K562 (cell line): ENCODE results near the gene CROT. TPM values are rescaled to one million over a fixed set of nuclear protein-coding genes. Genes with fewer than 3 reads are reported as not detected.

Experiments
- ATAC-seq: fragments of 200-7000 bp; cut with Tn5 transposase; 3 replicates; pipeline ENCODE4 v1.9.1; 2020; ENCODE audit warnings: moderate library complexity
- BruUV-seq: library from RNA; stranded (reverse); fragments of 400-500 nt; replicated peaks from 2 replicates; lab custom pipeline; 2021; lab: Mats Ljungman, UMichigan
- CTCF ChIA-PET: fragments of 300-600 bp; formaldehyde crosslinking; extraction: SDS; loops from one replicate; lab custom pipeline; 2021; ENCODE audit warnings: low intra/inter-chr PET ratio; lab: Yijun Ruan, JAX
- POLR2A ChIA-PET: fragments of 300-600, 350-650 bp; sonication (Branson Sonifier 250); formaldehyde crosslinking; extraction: SDS; loops from one replicate; lab custom pipeline; 2021; ENCODE audit warnings: antibody characterized with exemption, inconsistent platforms; lab: Yijun Ruan, JAX
- DNase-seq, 4 experiments: peaks; one replicate each; pipeline versions ENCODE4 v3.0.0 to v3.0.0-alpha.2; 2011 to 2018; ENCODE audit warnings: low spot score in 3 of 4, mixed read lengths in 3 of 4; ENCODE audit errors: extremely low read depth in 1 of 4
- FAIRE-seq: peaks from 2 replicates; lab custom pipeline; 2011; peaks lifted over from hg19 to GRCh38; lab: Jason Lieb, UNC
- H2AFZ ChIP-seq: 2 replicates; pipeline ENCODE4 v1.6.0; 2011; ENCODE audit warnings: low read depth, low read length, control low read depth, inconsistent platforms
- H3K27ac ChIP-seq: fragments of 200-600 bp; 3 replicates; pipeline ENCODE4 v1.8.0; 2011; ENCODE audit warnings: low read depth, mild to moderate bottlenecking, control low read depth, inconsistent platforms, low read length, moderate library complexity, mixed read lengths; ENCODE audit errors: extremely low read depth
- H3K27me3 ChIP-seq, 2 experiments: fragments of 300-600 bp in 1 of 2; 2 replicates in 1 of 2; 3 replicates in 1 of 2; pipeline versions ENCODE4 v1.6.0 to v1.8.0; 2011; ENCODE audit warnings: inconsistent platforms in 2 of 2, low read length in 2 of 2, mild to moderate bottlenecking in 1 of 2, mixed read lengths in 1 of 2, moderate library complexity in 1 of 2; ENCODE audit not compliant: control insufficient read depth in 2 of 2, insufficient read depth in 2 of 2
- H3K36me3 ChIP-seq: fragments of 300-600 bp; 3 replicates; pipeline ENCODE4 v1.8.0; 2011; ENCODE audit warnings: mild to moderate bottlenecking, low read length, inconsistent platforms; ENCODE audit not compliant: control insufficient read depth, insufficient read depth
- H3K4me1 ChIP-seq, 2 experiments: fragments of 200-600 bp in 1 of 2; replicated peaks in 1 of 2; 2 replicates in 1 of 2; 3 replicates in 1 of 2; pipeline versions ENCODE4 v1.5.1 to v1.8.0; 2011; ENCODE audit warnings: inconsistent platforms in 2 of 2, low read length in 2 of 2, mild to moderate bottlenecking in 1 of 2, mixed read lengths in 1 of 2, moderate library complexity in 1 of 2; ENCODE audit not compliant: control insufficient read depth in 2 of 2, insufficient read depth in 2 of 2
- H3K4me2 ChIP-seq: 2 replicates; pipeline ENCODE4 v1.6.1; 2011; ENCODE audit warnings: low read length, control low read depth, inconsistent platforms, mixed read lengths; ENCODE audit not compliant: insufficient read depth
- H3K4me3 ChIP-seq: fragments of 200-600 bp; sonication (generic), shearing (Covaris generic); 2 replicates; pipeline ENCODE4 v1.5.1; 2016; ENCODE audit warnings: control low read depth, inconsistent platforms
- H3K79me2 ChIP-seq: fragments of 200-600 bp; 3 replicates; pipeline ENCODE4 v1.8.0; 2011; ENCODE audit warnings: low read length, inconsistent platforms; ENCODE audit not compliant: control insufficient read depth, insufficient read depth
- H3K9ac ChIP-seq, 2 experiments: 2 replicates each; pipeline versions ENCODE4 v1.6.0 to v1.6.1; 2011; ENCODE audit warnings: low read depth in 2 of 2, low read length in 2 of 2, control low read depth in 1 of 2, inconsistent platforms in 1 of 2, mild to moderate bottlenecking in 1 of 2, mixed read lengths in 1 of 2; ENCODE audit not compliant: insufficient read depth in 1 of 2
- H3K9me1 ChIP-seq: one replicate; pipeline ENCODE4 v1.6.0; 2011; ENCODE audit warnings: inconsistent platforms, mild to moderate bottlenecking, low read length, moderate library complexity; ENCODE audit not compliant: control insufficient read depth, insufficient read depth
- H3K9me3 ChIP-seq: replicated peaks from 2 replicates; pipeline ENCODE4 v1.5.1; 2011; ENCODE audit warnings: low read depth, low read length, inconsistent platforms; ENCODE audit not compliant: control insufficient read depth, insufficient read depth
- H4K20me1 ChIP-seq: replicated peaks from 2 replicates; pipeline ENCODE4 v1.6.1; 2011; ENCODE audit warnings: low read length, inconsistent platforms, mixed read lengths; ENCODE audit not compliant: control insufficient read depth, insufficient read depth
- ATF7 ChIP-seq: fragments of 450-650 bp; IDR thresholded peaks from 2 replicates; pipeline ENCODE4 v1.7.1; 2014; ENCODE audit warnings: mild to moderate bottlenecking, moderate library complexity
- CXXC5 ChIP-seq: fragments of 250-450 bp; sonication (Bioruptor Pico); IDR thresholded peaks from 2 replicates; pipeline ENCODE4 v1.8.0; 2022; ENCODE audit warnings: inconsistent platforms, mild to moderate bottlenecking, moderate library complexity
- HMG20B ChIP-seq: fragments of 250-450 bp; sonication (Bioruptor Pico); IDR thresholded peaks from 2 replicates; pipeline ENCODE4 v1.5.0; 2021; ENCODE audit warnings: mild to moderate bottlenecking
- ID3 ChIP-seq, 2 experiments: fragments of 250-450 bp in 1 of 2; fragments of 450-650 bp in 1 of 2; sonication (Bioruptor Pico) in 1 of 2; IDR thresholded peaks; 2 replicates each; pipeline versions ENCODE4 v1.6.1 to v1.8.0; 2016 to 2021; ENCODE audit warnings: mild to moderate bottlenecking in 2 of 2, moderate library complexity in 2 of 2, missing compliant biosample characterization in 1 of 2, missing genetic modification characterization in 1 of 2
- KDM2B ChIP-seq: fragments of 250-450 bp; sonication (Bioruptor Pico); IDR thresholded peaks from 2 replicates; pipeline ENCODE4 v1.8.0; 2021; ENCODE audit warnings: mild to moderate bottlenecking, moderate library complexity
- NFYB ChIP-seq: IDR thresholded peaks from 2 replicates; pipeline ENCODE4 v1.6.1; 2011; ENCODE audit warnings: mild to moderate bottlenecking, moderate library complexity; ENCODE audit not compliant: insufficient read length; ENCODE audit errors: extremely low read depth
- PRMT5 ChIP-seq: sonication (generic); formaldehyde crosslinking; IDR thresholded peaks from 2 replicates; pipeline ENCODE4 v1.5.0; 2020; ENCODE audit warnings: missing genetic modification reagents
- WGBS: fragments of 100-300 bp; shearing (Covaris generic); methylation state at CpG from one replicate; pipeline ENCODE4 v1.1.6; 2016; ENCODE audit warnings: low coverage, mixed read lengths; ENCODE audit not compliant: insufficient coverage; ENCODE audit errors: missing lambda C conversion rate; 5-methylcytosine and 5-hydroxymethylcytosine counted together
- in situ Hi-C: fragments of 300-500 bp; cut with MboI; formaldehyde crosslinking; loops from 4 replicates; pipeline ENCODE4 v1.15.0; 2018; ENCODE audit warnings: inconsistent platforms, mixed read lengths
- intact Hi-C: fragments of 100-400 bp; cut with micrococcal nuclease; formaldehyde crosslinking; loops from 2 replicates; pipeline ENCODE4 v1.14.2; 2022
- polyA plus RNA-seq, 8 experiments: library from polyadenylated mRNA; depleted of rRNA in 4 of 8; stranded (reverse) in 5 of 8; unstranded in 3 of 8; fragments of >200 nt; fragmentation: Nextera tagmentation in 2 of 8; fragmentation: Illumina TruSeq in 1 of 8; extraction: Ambion mirVana in 2 of 8; extraction: Trizol in 1 of 8; gene quantifications; 2 replicates each; pipeline versions ENCODE4 v1.2.1 to v1.2.3, GENCODE V29; 2011 to 2014; ENCODE audit warnings: inconsistent platforms in 1 of 8, missing spikeins in 1 of 8
- total RNA-seq, 7 experiments: library from RNA; depleted of rRNA in 6 of 7; stranded (reverse); fragments of >200 nt in 6 of 7; fragmentation: Illumina TruSeq in 2 of 7; extraction: Trizol in 2 of 7; gene quantifications; 2 replicates each; pipeline versions ENCODE4 v1.2.1 to v1.2.3, GENCODE V29; 2011 to 2021; ENCODE audit warnings: low replicate concordance in 1 of 7

The CROT gene
- total and polyA plus RNA-seq, 9 of the 15 experiments (the other 6 are each of a cell fraction or from before 2014, with no cell fraction given) = 2.5 to 8.1 (median 5.1) TPM

DNA sequence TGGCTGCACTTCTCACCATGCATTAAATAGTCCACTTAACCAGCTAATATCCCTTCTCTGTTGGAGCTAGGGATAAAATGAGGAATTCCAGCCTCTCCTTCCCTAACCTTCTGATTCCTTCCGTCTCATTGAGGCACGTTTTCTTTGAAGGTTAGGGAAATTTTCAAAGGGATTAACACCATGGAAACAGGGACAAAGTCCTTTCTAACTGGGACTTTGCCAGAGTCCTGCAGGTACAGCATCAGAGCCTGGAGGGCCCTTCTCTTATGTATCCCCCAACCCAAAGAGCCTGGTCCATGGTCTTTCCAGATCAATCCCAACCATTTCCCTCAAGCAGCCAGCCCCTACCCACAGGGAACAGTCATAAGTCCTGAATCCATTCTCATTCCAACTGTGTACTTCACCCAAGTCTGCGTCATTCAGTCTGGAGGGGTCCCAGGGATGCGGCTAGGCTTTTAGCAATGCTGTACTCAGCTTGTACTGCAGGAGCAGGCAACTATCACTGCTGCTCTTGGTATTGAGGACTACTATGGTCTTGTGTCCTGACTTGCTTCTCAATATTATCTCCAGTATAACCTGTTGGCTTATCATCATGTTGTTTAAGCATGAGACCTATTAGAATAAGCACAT, 34.6 kb upstream of the CROT start:
- no peak overlapping the region for H3K4me3 ChIP-seq
- BruUV-seq = no TSS peak
- in situ Hi-C loops = loop anchor here (5.0 to 10.0 kb wide), 2 partner anchors 111 to 804 kb away; no protein-coding TSS in a partner anchor

More for the DNA sequence above, 34.6 kb upstream of the CROT start:
- ChIA-PET POLR2A (interaction anchor here (1.0 kb wide), 1 partner anchor 36 kb away, joined by 5 read pairs; no protein-coding TSS in a partner anchor), CTCF (interaction anchor here (6.4 kb wide), 1 partner anchor 105 kb away, joined by 104 read pairs; no protein-coding TSS in a partner anchor)
- Histone ChIP-seq H3K9ac (no peak overlapping the region), H2AFZ (no peak overlapping the region), H4K20me1 (no peaks in the 10 kb centered on the region), H3K79me2 (no peaks in the 10 kb centered on the region), H3K36me3 (no peaks in the 10 kb centered on the region), H3K9me1 (no peaks in the 10 kb centered on the region), H3K4me2 (no peak overlapping the region), H3K9me3 (no peaks in the 10 kb centered on the region), H3K27me3 (no peaks in the 10 kb centered on the region), H3K27ac (no peak overlapping the region), H3K4me1 (no peaks in the 10 kb centered on the region)
- intact Hi-C loops = loop anchor here (5.0 to 10.0 kb wide), 2 partner anchors 494 to 576 kb away; no protein-coding TSS in a partner anchor
- FAIRE-seq = no peak
- 0% methylated on average over 4 of the region's 4 CpGs for WGBS
- peak; percentile 53; the same call in 2 of the 3 replicates for ATAC-seq
- TF ChIP-seq ATF7 (no peak), CXXC5 (CRISPR knock-in tag) (no peak), HMG20B (CRISPR knock-in tag) (no peak), ID3 (CRISPR knock-in tag; IDR thresholded peaks at IDR 0.05) (no peak), ID3 (tag; IDR thresholded peaks at IDR 0.05) (no peak), NFYB (no peak), PRMT5 (CRISPR knock-in tag) (no peak), KDM2B (CRISPR knock-in tag) (no peak)
- no peak for DNase-seq
